ENCODE measurements around the gene ZBTB20.

GRCh38 chr3:114336857-114337256 lies 810.2 kb downstream of the ZBTB20 start:
- TF ChIP-seq, protein P1, sequence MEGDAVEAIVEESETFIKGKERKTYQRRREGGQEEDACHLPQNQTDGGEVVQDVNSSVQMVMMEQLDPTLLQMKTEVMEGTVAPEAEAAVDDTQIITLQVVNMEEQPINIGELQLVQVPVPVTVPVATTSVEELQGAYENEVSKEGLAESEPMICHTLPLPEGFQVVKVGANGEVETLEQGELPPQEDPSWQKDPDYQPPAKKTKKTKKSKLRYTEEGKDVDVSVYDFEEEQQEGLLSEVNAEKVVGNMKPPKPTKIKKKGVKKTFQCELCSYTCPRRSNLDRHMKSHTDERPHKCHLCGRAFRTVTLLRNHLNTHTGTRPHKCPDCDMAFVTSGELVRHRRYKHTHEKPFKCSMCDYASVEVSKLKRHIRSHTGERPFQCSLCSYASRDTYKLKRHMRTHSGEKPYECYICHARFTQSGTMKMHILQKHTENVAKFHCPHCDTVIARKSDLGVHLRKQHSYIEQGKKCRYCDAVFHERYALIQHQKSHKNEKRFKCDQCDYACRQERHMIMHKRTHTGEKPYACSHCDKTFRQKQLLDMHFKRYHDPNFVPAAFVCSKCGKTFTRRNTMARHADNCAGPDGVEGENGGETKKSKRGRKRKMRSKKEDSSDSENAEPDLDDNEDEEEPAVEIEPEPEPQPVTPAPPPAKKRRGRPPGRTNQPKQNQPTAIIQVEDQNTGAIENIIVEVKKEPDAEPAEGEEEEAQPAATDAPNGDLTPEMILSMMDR (IDR thresholded peaks at IDR 0.05; ENCODE audit: insufficient read depth, low read depth, low read length) = no peak
- TF ChIP-seq EZH2 (IDR thresholded peaks at IDR 0.05; ENCODE audit: insufficient read depth, low read length) = no peak
